Activated CD8-positive, alpha-beta memory T cell treated with anti-CD3 and anti-CD28 coated beads, Interleukin-2, amount 50 U/mL, for 24 hours (primary cell): Measurements from ENCODE around the gene SORD.
"Not testable (repeated sequence)": the region's sequence is repeated elsewhere in the genome, so short reads cannot be mapped to it uniquely, and the experiment has no call there.

ENCODE experiments used
- DNase-seq: peaks from one replicate; pipeline ENCODE4 v3.0.0-alpha.2; 2020; ENCODE audit errors: extremely low read depth

The SORD gene

GRCh38 chr15:45097466-45097865 lies 74.5 kb downstream of the SORD start:
- no peak for DNase-seq

- no peak for DNase-seq
Observed at GRCh38 chr15:45099549-45100165, 76.7 kb downstream of the SORD start.

- no peak for DNase-seq
Observed at GRCh38 chr15:45100884-45101625, 78.1 kb downstream of the SORD start.

- no peak for DNase-seq
Observed at GRCh38 chr15:45101749-45102148, 78.8 kb downstream of the SORD start.

- no peak for DNase-seq
Observed at GRCh38 chr15:45102226-45102625, 79.2 kb downstream of the SORD start.

- DNase-seq = not testable (repeated sequence)
Observed at GRCh38 chr15:45104170-45104569, 81.2 kb downstream of the SORD start.

- DNase-seq = no peak
Observed at GRCh38 chr15:45105586-45105985, 82.6 kb downstream of the SORD start.

GRCh38 chr15:45106002-45106790 lies 83.2 kb downstream of the SORD start:
- DNase-seq = no peak

- DNase-seq = no peak
Observed at GRCh38 chr15:45107941-45108630, 85.1 kb downstream of the SORD start.

- DNase-seq = no peak
Observed at GRCh38 chr15:45110256-45110820, 87.3 kb downstream of the SORD start.

- no peak for DNase-seq
Observed at GRCh38 chr15:45111390-45112142, 88.6 kb downstream of the SORD start.

GRCh38 chr15:45112143-45112590 lies 89.2 kb downstream of the SORD start:
- no peak for DNase-seq

- no peak for DNase-seq
Observed at GRCh38 chr15:45112591-45113379, 89.8 kb downstream of the SORD start.

- DNase-seq = no peak
Observed at GRCh38 chr15:45113380-45113990, 90.5 kb downstream of the SORD start.

- DNase-seq = no peak
Observed at GRCh38 chr15:45114076-45114750, 91.2 kb downstream of the SORD start, which contains the start of the genes DUOX2 and DUOXA2. Gene DUOX2, minus strand, starts transcription at chr15:45114172. Its CDS starts 761 bp downstream, at chr15:45113411. Gene DUOXA2, plus strand, starts transcription at chr15:45114326. Its CDS starts 280 bp downstream, at chr15:45114606.

GRCh38 chr15:45114751-45115085 lies 91.7 kb downstream of the SORD start:
- DNase-seq = no peak

- DNase-seq = no peak
Observed at GRCh38 chr15:45115312-45115820, 92.4 kb downstream of the SORD start.

GRCh38 chr15:45116006-45116481 lies 93.0 kb downstream of the SORD start:
- no peak for DNase-seq
